K562 (cell line): ENCODE results near the gene CD82. TPM values are rescaled to one million over a fixed set of nuclear protein-coding genes. Genes with fewer than 3 reads are reported as not detected.

Experiments used
- ARNT ChIP-seq, 2 experiments: fragments of 450-650 bp; IDR thresholded peaks; 2 replicates each; pipeline ENCODE4 v1.6.1; 2016; ENCODE audit warnings: mild to moderate bottlenecking in 1 of 2
- CCNT2 ChIP-seq: IDR thresholded peaks from 2 replicates; pipeline ENCODE4 v1.6.1; 2011; ENCODE audit warnings: borderline replicate concordance, low read depth, mild to moderate bottlenecking, moderate library complexity, mixed read lengths, low read length; ENCODE audit not compliant: insufficient read length; ENCODE audit errors: extremely low read depth
- EP300 ChIP-seq: IDR thresholded peaks from 2 replicates; pipeline ENCODE4 v1.6.1; 2012; ENCODE audit warnings: low read length, improper control_type of control experiment
- HMBOX1 ChIP-seq: sonication (generic); IDR thresholded peaks from 2 replicates; pipeline ENCODE4 v1.6.1; 2016
- IFI16 ChIP-seq: fragments of 250-450 bp; sonication (Bioruptor Pico); IDR thresholded peaks from 2 replicates; pipeline ENCODE4 v2.1.2; 2022; ENCODE audit warnings: mild to moderate bottlenecking, inconsistent platforms
- LEF1 ChIP-seq: fragments of 450-650 bp; IDR thresholded peaks from 2 replicates; pipeline ENCODE4 v1.6.1; 2016; ENCODE audit warnings: mild to moderate bottlenecking
- MCM3 ChIP-seq: fragments of 450-650 bp; IDR thresholded peaks from 2 replicates; pipeline ENCODE4 v1.6.1; 2016
- NCOA1 ChIP-seq: fragments of 450-650 bp; IDR thresholded peaks from 2 replicates; pipeline ENCODE4 v1.6.1; 2016; ENCODE audit warnings: low read depth
- NR2C1 ChIP-seq, 2 experiments: fragments of 450-650 bp; IDR thresholded peaks; 2 replicates each; pipeline ENCODE4 v1.6.1; 2017; ENCODE audit warnings: mild to moderate bottlenecking in 2 of 2, antibody characterized with exemption in 1 of 2, inconsistent platforms in 1 of 2, missing compliant biosample characterization in 1 of 2, missing genetic modification characterization in 1 of 2
- PCBP1 ChIP-seq: fragments of 200-400 bp; formaldehyde crosslinking; IDR thresholded peaks from 2 replicates; pipeline ENCODE4 v1.6.1; 2018; ENCODE audit warnings: mild to moderate bottlenecking, low read depth, low read length; ENCODE audit not compliant: poor library complexity, severe bottlenecking
- POLR2AphosphoS5 ChIP-seq: IDR thresholded peaks from 2 replicates; pipeline ENCODE4 v1.6.1; 2011; ENCODE audit warnings: mild to moderate bottlenecking, low read depth, low read length, moderate library complexity; ENCODE audit not compliant: control insufficient read depth, insufficient read depth
- POLR3A ChIP-seq: IDR thresholded peaks from 2 replicates; pipeline ENCODE4 v1.6.1; 2011; ENCODE audit warnings: borderline replicate concordance, mild to moderate bottlenecking, moderate library complexity; ENCODE audit not compliant: insufficient read length, insufficient read depth; ENCODE audit errors: extremely low read depth
- RBFOX2 ChIP-seq: fragments of 200-400 bp; formaldehyde crosslinking; IDR thresholded peaks from 2 replicates; pipeline ENCODE4 v1.6.1; 2017; ENCODE audit warnings: low read depth, mild to moderate bottlenecking, low read length, moderate library complexity
- RBM17 ChIP-seq: fragments of 200-400 bp; formaldehyde crosslinking; IDR thresholded peaks from 2 replicates; pipeline ENCODE4 v1.6.1; 2017; ENCODE audit warnings: low read depth, mild to moderate bottlenecking, low read length, borderline replicate concordance
- SAFB2 ChIP-seq: fragments of 200-400 bp; formaldehyde crosslinking; IDR thresholded peaks from 2 replicates; pipeline ENCODE4 v1.6.1; 2018; ENCODE audit warnings: borderline replicate concordance, low read length, low read depth, moderate library complexity; ENCODE audit not compliant: severe bottlenecking
- SMAD1 ChIP-seq: fragments of 150-350 bp; IDR thresholded peaks from 2 replicates; pipeline ENCODE4 v1.6.1; 2014; ENCODE audit warnings: low read length, low read depth; ENCODE audit not compliant: partially characterized antibody
- SMARCE1 ChIP-seq: fragments of 450-650 bp; IDR thresholded peaks from 2 replicates; pipeline ENCODE4 v1.7.1; 2016; ENCODE audit warnings: mild to moderate bottlenecking
- ZBTB9 ChIP-seq: fragments of 450-650 bp; formaldehyde crosslinking; IDR thresholded peaks from 2 replicates; pipeline ENCODE4 v1.4.0; 2020; ENCODE audit warnings: mild to moderate bottlenecking, moderate library complexity
- ZC3H11A ChIP-seq: IDR thresholded peaks from 2 replicates; pipeline ENCODE4 v1.6.1; 2012; ENCODE audit warnings: low read depth, low read length, improper control_type of control experiment
- ZNF165 ChIP-seq: fragments of 250-450 bp; sonication (Bioruptor Pico); IDR thresholded peaks from 2 replicates; pipeline ENCODE4 v1.4.0; 2020; ENCODE audit warnings: borderline replicate concordance
- ZNF224 ChIP-seq: sonication (generic); formaldehyde crosslinking; IDR thresholded peaks from 2 replicates; pipeline ENCODE4 v1.8.0; 2022; ENCODE audit warnings: mild to moderate bottlenecking, missing genetic modification reagents
- polyA plus RNA-seq, 8 experiments: library from polyadenylated mRNA; depleted of rRNA in 4 of 8; stranded (reverse) in 5 of 8; unstranded in 3 of 8; fragments of >200 nt; fragmentation: Nextera tagmentation in 2 of 8; fragmentation: Illumina TruSeq in 1 of 8; extraction: Ambion mirVana in 2 of 8; extraction: Trizol in 1 of 8; gene quantifications; 2 replicates each; pipeline versions ENCODE4 v1.2.1 to v1.2.3, GENCODE V29; 2011 to 2014; ENCODE audit warnings: inconsistent platforms in 1 of 8, missing spikeins in 1 of 8
- total RNA-seq, 7 experiments: library from RNA; depleted of rRNA in 6 of 7; stranded (reverse); fragments of >200 nt in 6 of 7; fragmentation: Illumina TruSeq in 2 of 7; extraction: Trizol in 2 of 7; gene quantifications; 2 replicates each; pipeline versions ENCODE4 v1.2.1 to v1.2.3, GENCODE V29; 2011 to 2021; ENCODE audit warnings: low replicate concordance in 1 of 7
- TF ChIP-seq, protein P1 (sequence below): fragments of 450-650 bp; formaldehyde crosslinking; IDR thresholded peaks from 2 replicates; pipeline ENCODE4 v1.4.0; 2022; ENCODE audit warnings: missing genetic modification characterization
- TF ChIP-seq, protein P2 (sequence below): fragments of 450-650 bp; IDR thresholded peaks from 2 replicates; pipeline ENCODE4 v1.6.1; 2018; ENCODE audit warnings: mild to moderate bottlenecking, low read depth; ENCODE audit not compliant: partially characterized antibody
- TF ChIP-seq, protein P3 (sequence below): fragments of 450-650 bp; formaldehyde crosslinking; IDR thresholded peaks from 2 replicates; pipeline ENCODE4 v1.4.0; 2020; ENCODE audit warnings: mild to moderate bottlenecking

Gene CD82
- total and polyA plus RNA-seq, 9 of the 15 experiments (the other 6 are each of a cell fraction or from before 2014, with no cell fraction given), result 0.27 to 9.4 (median 3.0) TPM

GRCh38 chr11:44550123-44550522 is 15.3 kb upstream of the CD82 start (continued):
- TF ChIP-seq, protein P1, sequence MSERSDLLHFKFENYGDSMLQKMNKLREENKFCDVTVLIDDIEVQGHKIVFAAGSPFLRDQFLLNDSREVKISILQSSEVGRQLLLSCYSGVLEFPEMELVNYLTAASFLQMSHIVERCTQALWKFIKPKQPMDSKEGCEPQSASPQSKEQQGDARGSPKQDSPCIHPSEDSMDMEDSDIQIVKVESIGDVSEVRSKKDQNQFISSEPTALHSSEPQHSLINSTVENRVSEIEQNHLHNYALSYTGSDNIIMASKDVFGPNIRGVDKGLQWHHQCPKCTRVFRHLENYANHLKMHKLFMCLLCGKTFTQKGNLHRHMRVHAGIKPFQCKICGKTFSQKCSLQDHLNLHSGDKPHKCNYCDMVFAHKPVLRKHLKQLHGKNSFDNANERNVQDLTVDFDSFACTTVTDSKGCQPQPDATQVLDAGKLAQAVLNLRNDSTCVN (CRISPR knock-in tag), result no peak
- TF ChIP-seq CCNT2 (no peak), ZNF224 (CRISPR knock-in tag) (no peak), ZNF165 (no peak), MCM3 (no peak), NR2C1 (IDR thresholded peaks at IDR 0.05) (no peak), NR2C1 (tag; IDR thresholded peaks at IDR 0.05) (peak; percentile 50; the same call in 1 of the 2 replicates), RBFOX2 (no peak), PCBP1 (no peak), SMAD1 (no peak), ZBTB9 (CRISPR knock-in tag) (no peak), POLR2AphosphoS5 (no peak), POLR3A (no peak), HMBOX1 (no peak), ZC3H11A (no peak), IFI16 (CRISPR knock-in tag) (no peak), ARNT (IDR thresholded peaks at IDR 0.05) (no peak), NCOA1 (no peak), EP300 (peak; percentile 29; the same call in 1 of the 2 replicates), SMARCE1 (0 out of 2 replicates have a peak, but pooled peaks have one; percentile 14), RBM17 (no peak), SAFB2 (no peak), LEF1 (no peak)
- TF ChIP-seq, protein P2, sequence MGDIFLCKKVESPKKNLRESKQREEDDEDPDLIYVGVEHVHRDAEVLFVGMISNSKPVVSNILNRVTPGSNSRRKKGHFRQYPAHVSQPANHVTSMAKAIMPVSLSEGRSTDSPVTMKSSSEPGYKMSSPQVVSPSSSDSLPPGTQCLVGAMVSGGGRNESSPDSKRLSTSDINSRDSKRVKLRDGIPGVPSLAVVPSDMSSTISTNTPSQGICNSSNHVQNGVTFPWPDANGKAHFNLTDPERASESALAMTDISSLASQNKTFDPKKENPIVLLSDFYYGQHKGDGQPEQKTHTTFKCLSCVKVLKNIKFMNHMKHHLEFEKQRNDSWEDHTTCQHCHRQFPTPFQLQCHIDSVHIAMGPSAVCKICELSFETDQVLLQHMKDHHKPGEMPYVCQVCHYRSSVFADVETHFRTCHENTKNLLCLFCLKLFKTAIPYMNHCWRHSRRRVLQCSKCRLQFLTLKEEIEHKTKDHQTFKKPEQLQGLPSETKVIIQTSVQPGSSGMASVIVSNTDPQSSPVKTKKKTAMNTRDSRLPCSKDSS, result no peak
- TF ChIP-seq, protein P3, sequence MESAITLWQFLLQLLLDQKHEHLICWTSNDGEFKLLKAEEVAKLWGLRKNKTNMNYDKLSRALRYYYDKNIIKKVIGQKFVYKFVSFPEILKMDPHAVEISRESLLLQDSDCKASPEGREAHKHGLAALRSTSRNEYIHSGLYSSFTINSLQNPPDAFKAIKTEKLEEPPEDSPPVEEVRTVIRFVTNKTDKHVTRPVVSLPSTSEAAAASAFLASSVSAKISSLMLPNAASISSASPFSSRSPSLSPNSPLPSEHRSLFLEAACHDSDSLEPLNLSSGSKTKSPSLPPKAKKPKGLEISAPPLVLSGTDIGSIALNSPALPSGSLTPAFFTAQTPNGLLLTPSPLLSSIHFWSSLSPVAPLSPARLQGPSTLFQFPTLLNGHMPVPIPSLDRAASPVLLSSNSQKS (CRISPR knock-in tag), result no peak
